PC-9 (cell line): ENCODE measurements around the gene DCAF6.

Source experiments
- EZH2 ChIP-seq: fragments of 200-600 bp; sonication (generic); IDR thresholded peaks from 2 replicates; pipeline ENCODE4 v1.8.0; 2017; ENCODE audit warnings: antibody characterized with exemption, low read depth
- TF ChIP-seq, protein P1 (sequence below): fragments of 200-600 bp; sonication (generic); conservative IDR thresholded peaks from 2 replicates; pipeline ENCODE4 v1.6.1; 2017; ENCODE audit warnings: mixed run types, antibody characterized with exemption, mild to moderate bottlenecking, moderate library complexity

DNA sequence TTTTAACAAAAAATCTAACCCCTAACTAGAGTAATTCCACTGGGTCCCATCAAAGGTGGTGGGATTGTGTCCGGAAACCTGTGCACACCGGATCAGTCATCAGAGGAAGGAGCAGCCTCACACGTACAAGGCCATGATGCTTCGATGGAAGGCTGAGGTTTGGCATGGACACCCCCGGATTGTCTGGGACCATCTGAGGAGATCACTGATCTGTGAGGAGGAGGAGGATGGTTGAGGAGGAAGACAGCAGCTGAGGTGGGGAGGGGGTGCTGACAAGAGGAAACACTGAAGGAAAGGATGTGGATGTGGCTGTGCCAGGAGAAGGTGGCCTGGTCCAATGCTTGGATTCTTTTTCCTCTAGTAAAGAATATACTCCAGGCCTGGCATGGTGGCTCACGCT, 159.0 kb downstream of the DCAF6 start:
- TF ChIP-seq, protein P1, sequence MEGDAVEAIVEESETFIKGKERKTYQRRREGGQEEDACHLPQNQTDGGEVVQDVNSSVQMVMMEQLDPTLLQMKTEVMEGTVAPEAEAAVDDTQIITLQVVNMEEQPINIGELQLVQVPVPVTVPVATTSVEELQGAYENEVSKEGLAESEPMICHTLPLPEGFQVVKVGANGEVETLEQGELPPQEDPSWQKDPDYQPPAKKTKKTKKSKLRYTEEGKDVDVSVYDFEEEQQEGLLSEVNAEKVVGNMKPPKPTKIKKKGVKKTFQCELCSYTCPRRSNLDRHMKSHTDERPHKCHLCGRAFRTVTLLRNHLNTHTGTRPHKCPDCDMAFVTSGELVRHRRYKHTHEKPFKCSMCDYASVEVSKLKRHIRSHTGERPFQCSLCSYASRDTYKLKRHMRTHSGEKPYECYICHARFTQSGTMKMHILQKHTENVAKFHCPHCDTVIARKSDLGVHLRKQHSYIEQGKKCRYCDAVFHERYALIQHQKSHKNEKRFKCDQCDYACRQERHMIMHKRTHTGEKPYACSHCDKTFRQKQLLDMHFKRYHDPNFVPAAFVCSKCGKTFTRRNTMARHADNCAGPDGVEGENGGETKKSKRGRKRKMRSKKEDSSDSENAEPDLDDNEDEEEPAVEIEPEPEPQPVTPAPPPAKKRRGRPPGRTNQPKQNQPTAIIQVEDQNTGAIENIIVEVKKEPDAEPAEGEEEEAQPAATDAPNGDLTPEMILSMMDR = no peak
- TF ChIP-seq EZH2 = no peak
